ENCODE measurements around the gene AGO1. TPM values are rescaled to one million over a fixed set of nuclear protein-coding genes. Genes with fewer than 3 reads are reported as not detected.

AGO1 gene
- polyA plus RNA-seq, 2 of the 4 experiments (the other 2 are of a cell fraction), result 5.6 to 7.0 TPM

DNA sequence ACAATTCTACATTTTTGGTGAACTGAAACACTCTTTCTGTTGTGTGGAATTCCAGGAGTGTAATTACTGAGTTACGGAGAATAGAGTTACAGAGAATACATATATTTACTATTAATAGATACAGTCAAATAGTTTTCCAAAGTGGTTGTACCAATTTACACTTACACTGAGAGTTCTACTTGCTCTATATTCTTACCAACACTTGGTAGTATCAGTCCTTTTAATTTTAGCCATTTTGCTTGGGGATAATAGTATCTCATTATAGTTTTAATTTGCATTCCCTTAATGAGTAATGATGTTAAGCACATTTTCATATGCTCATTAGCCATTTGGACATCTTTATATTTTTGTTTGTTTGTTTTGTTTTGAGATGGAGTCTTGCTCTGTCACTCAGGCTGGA is 46.3 kb upstream of the AGO1 start (continued):
- TF ChIP-seq, protein P1, sequence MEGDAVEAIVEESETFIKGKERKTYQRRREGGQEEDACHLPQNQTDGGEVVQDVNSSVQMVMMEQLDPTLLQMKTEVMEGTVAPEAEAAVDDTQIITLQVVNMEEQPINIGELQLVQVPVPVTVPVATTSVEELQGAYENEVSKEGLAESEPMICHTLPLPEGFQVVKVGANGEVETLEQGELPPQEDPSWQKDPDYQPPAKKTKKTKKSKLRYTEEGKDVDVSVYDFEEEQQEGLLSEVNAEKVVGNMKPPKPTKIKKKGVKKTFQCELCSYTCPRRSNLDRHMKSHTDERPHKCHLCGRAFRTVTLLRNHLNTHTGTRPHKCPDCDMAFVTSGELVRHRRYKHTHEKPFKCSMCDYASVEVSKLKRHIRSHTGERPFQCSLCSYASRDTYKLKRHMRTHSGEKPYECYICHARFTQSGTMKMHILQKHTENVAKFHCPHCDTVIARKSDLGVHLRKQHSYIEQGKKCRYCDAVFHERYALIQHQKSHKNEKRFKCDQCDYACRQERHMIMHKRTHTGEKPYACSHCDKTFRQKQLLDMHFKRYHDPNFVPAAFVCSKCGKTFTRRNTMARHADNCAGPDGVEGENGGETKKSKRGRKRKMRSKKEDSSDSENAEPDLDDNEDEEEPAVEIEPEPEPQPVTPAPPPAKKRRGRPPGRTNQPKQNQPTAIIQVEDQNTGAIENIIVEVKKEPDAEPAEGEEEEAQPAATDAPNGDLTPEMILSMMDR (IDR thresholded peaks at IDR 0.05), result no peak
- TF ChIP-seq, protein P2, sequence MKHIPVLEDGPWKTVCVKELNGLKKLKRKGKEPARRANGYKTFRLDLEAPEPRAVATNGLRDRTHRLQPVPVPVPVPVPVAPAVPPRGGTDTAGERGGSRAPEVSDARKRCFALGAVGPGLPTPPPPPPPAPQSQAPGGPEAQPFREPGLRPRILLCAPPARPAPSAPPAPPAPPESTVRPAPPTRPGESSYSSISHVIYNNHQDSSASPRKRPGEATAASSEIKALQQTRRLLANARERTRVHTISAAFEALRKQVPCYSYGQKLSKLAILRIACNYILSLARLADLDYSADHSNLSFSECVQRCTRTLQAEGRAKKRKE (CRISPR knock-in tag; IDR thresholded peaks at IDR 0.05; ENCODE audit: low read depth), result no peak
- TF ChIP-seq RCOR1 (IDR thresholded peaks at IDR 0.05; ENCODE audit: low read depth, low read length) (no peak), SMC3 (IDR thresholded peaks at IDR 0.05) (no peak)
- TF ChIP-seq, protein P3, sequence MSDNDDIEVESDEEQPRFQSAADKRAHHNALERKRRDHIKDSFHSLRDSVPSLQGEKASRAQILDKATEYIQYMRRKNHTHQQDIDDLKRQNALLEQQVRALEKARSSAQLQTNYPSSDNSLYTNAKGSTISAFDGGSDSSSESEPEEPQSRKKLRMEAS (IDR thresholded peaks at IDR 0.05), result no peak

DNA sequence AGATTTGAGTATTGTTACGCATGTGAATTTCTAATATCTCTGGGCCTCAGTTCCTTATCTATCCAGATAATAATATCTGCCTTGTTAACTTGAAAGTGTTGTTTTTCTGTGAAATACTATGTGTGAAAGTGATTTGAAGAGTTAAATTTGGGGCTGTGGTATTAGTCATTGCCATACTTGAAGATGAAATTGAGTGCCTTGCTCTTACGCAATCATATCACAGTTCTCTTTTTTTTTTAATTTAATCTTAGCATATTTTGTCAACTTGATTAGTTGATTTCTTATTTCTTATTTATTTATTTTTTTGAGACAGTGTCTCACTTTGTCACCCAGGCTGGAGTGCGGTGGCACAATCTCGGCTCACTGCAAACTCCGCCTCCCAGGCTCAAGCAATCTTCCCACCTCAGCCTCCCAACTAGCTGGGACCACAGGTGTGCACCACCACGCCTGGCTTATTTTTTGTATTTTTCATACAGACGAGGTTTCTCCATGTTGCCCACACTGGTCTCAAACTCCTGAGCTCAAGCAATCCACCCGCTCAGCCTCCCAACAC is 44.2 kb upstream of the AGO1 start:
- CTCF ChIA-PET, result no interaction called here
- no peaks in the 10 kb centered on the region for H3K9me3 ChIP-seq
- ATAC-seq (no peak), FAIRE-seq (no peak), DNase-seq (ENCODE audit: low read depth in 1 of 2, low spot score in 1 of 2) (no peak)
- POLR2A ChIA-PET, result no interaction called here
- H3K4me2 ChIP-seq, result no peak overlapping the region
- H3K4me3 ChIP-seq, result no peak overlapping the region
- H3K4me1 ChIP-seq, result no peaks in the 10 kb centered on the region
- peak; percentile 38 to 55; a peak in 2 of 4 replicates for TF ChIP-seq CEBPB (IDR thresholded peaks at IDR 0.05)
- no peak for TF ChIP-seq SREBF2 (IDR thresholded peaks at IDR 0.05)
- no peak for TF ChIP-seq RNF2 (IDR thresholded peaks at IDR 0.05; ENCODE audit: borderline replicate concordance, low read depth)
- no peak overlapping the region for H3K27ac ChIP-seq
- 91% methylated on average over 8 of the region's 8 CpGs for WGBS (ENCODE audit: missing lambda C conversion rate)

DNA sequence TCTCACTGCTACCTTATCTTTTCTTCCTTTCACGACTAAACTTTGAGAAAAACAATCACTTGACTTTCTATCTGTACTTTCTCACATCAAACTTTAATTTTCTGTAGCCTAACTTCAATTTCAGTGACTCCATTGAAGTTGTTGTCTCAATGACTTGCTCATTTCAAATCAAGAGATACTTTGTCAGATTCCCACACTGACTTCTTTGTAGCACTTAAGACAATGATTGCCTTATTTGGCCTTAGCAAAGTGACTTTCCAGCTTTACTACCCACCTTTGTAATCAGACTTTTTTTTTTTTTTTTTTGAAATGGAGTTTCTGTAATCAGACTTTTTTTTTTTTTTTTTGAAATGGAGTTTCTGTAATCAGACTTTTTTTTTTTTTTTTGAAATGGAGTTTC is 38.2 kb upstream of the AGO1 start:
- Histone ChIP-seq H3K9me3 (no peaks in the 10 kb centered on the region), H3K4me3 (no peak overlapping the region), H3K4me1 (no peaks in the 10 kb centered on the region), H3K4me2 (no peak overlapping the region), H3K27ac (no peak overlapping the region)
- ChIA-PET CTCF (no interaction called here), POLR2A (no interaction called here)
- WGBS (ENCODE audit: missing lambda C conversion rate), result 89% methylated on average over 1 of the region's 1 CpG
- DNase-seq (ENCODE audit: low read depth in 1 of 2, low spot score in 1 of 2) (no peak), FAIRE-seq (no peak), ATAC-seq (no peak)
- TF ChIP-seq, protein P3 (IDR thresholded peaks at IDR 0.05), result no peak
- TF ChIP-seq HOXA7 (CRISPR knock-in tag; IDR thresholded peaks at IDR 0.05), result no peak
- TF ChIP-seq RCOR1 (IDR thresholded peaks at IDR 0.05; ENCODE audit: low read depth, low read length), result no peak
- no peak for TF ChIP-seq HOXB13 (CRISPR knock-in tag; IDR thresholded peaks at IDR 0.05; ENCODE audit: low read depth)
- no peak for TF ChIP-seq CHD4 (IDR thresholded peaks at IDR 0.05; ENCODE audit: borderline replicate concordance)
- TF ChIP-seq EHMT2 (IDR thresholded peaks at IDR 0.05; ENCODE audit: low read depth), result no peak
- no peak for TF ChIP-seq MYC (IDR thresholded peaks at IDR 0.05; ENCODE audit: borderline replicate concordance, low read length)
- TF ChIP-seq, protein P1 (IDR thresholded peaks at IDR 0.05), result no peak
- no peak for TF ChIP-seq EHF (CRISPR knock-in tag; IDR thresholded peaks at IDR 0.05)
- TF ChIP-seq NFE2L2 (conservative IDR thresholded peaks at IDR 0.05; ENCODE audit: low read length), result no peak
- no peak for TF ChIP-seq CBX8 (IDR thresholded peaks at IDR 0.05)
- no peak for TF ChIP-seq HDAC2 (IDR thresholded peaks at IDR 0.05)
- no peak for TF ChIP-seq RFX5 (IDR thresholded peaks at IDR 0.05)
- TF ChIP-seq KDM1A (IDR thresholded peaks at IDR 0.05; ENCODE audit: low read depth), result no peak

Data from A549 (cell line).